SK-N-SH (cell line): ENCODE results near the gene RABGAP1L.

ENCODE experiments used
- EP300 ChIP-seq, 2 experiments: IDR thresholded peaks; 2 replicates each; pipeline versions ENCODE4 v1.4.0 to v1.6.1; 2012; ENCODE audit warnings: borderline replicate concordance in 1 of 2, low read depth in 1 of 2, low read length in 1 of 2
- EZH2phosphoT487 ChIP-seq: fragments of 200-600 bp; sonication (generic); IDR thresholded peaks from 2 replicates; pipeline ENCODE4 v1.6.1; 2017; ENCODE audit warnings: low read depth, mixed run types, mild to moderate bottlenecking, antibody characterized with exemption, moderate library complexity, borderline replicate concordance
- JUND ChIP-seq: IDR thresholded peaks from 2 replicates; pipeline ENCODE4 v1.4.0; 2012
- MXI1 ChIP-seq: IDR thresholded peaks from 2 replicates; pipeline ENCODE4 v1.6.1; 2012; ENCODE audit warnings: mild to moderate bottlenecking, low read depth, low read length, improper control_type of control experiment
- NRF1 ChIP-seq: IDR thresholded peaks from 2 replicates; pipeline ENCODE4 v1.6.1; 2012; ENCODE audit warnings: low read depth, mild to moderate bottlenecking, low read length
- POLR2AphosphoS5 ChIP-seq: IDR thresholded peaks from 2 replicates; pipeline ENCODE4 v1.6.1; 2012; ENCODE audit warnings: low read depth, low read length
- RFX5 ChIP-seq: IDR thresholded peaks from 2 replicates; pipeline ENCODE4 v1.6.1; 2012; ENCODE audit warnings: mild to moderate bottlenecking, improper control_type of control experiment, low read length
- SIN3A ChIP-seq: IDR thresholded peaks from 2 replicates; pipeline ENCODE4 v1.6.1; 2012; ENCODE audit warnings: low read depth, mild to moderate bottlenecking, low read length, moderate library complexity, borderline replicate concordance
- TF ChIP-seq, protein P1 (sequence below): fragments of 200-600 bp; sonication (generic); IDR thresholded peaks from 2 replicates; pipeline ENCODE4 v1.6.1; 2017; ENCODE audit warnings: antibody characterized with exemption, mild to moderate bottlenecking, moderate library complexity
- TF ChIP-seq, protein P2 (sequence below): fragments of 150-350 bp; IDR thresholded peaks from 2 replicates; pipeline ENCODE4 v1.6.1; 2017; ENCODE audit warnings: antibody characterized with exemption, low read length, low read depth, borderline replicate concordance
- TF ChIP-seq, protein P3 (sequence below): IDR thresholded peaks from 2 replicates; pipeline ENCODE4 v1.4.0; 2012; ENCODE audit warnings: low read depth

DNA sequence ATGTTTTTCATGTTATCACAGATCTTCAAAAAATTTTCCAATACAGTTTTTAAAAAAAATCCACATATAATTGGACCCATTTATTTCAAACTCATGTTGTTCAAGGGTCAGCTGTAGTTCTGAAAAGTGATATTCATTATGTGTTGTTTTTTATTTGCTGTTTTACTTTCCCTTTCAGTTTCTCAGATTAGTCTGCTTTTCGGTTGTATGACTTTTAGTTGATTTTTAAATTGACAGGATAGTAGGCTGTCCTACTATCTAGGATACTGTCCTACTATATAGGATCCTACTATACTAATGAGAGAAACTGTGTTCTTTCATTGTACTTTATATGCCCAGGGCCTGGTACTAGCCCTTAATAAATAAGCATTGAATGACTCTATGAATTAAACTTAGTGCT, 254.9 kb downstream of the RABGAP1L start:
- TF ChIP-seq, protein P1, sequence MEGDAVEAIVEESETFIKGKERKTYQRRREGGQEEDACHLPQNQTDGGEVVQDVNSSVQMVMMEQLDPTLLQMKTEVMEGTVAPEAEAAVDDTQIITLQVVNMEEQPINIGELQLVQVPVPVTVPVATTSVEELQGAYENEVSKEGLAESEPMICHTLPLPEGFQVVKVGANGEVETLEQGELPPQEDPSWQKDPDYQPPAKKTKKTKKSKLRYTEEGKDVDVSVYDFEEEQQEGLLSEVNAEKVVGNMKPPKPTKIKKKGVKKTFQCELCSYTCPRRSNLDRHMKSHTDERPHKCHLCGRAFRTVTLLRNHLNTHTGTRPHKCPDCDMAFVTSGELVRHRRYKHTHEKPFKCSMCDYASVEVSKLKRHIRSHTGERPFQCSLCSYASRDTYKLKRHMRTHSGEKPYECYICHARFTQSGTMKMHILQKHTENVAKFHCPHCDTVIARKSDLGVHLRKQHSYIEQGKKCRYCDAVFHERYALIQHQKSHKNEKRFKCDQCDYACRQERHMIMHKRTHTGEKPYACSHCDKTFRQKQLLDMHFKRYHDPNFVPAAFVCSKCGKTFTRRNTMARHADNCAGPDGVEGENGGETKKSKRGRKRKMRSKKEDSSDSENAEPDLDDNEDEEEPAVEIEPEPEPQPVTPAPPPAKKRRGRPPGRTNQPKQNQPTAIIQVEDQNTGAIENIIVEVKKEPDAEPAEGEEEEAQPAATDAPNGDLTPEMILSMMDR: no peak
- no peak for TF ChIP-seq RFX5
- no peak for TF ChIP-seq EP300 (IDR thresholded peaks at IDR 0.05; ENCODE audit: borderline replicate concordance in 1 of 2, low read depth in 1 of 2, low read length in 1 of 2)
- TF ChIP-seq JUND: no peak
- TF ChIP-seq, protein P2, sequence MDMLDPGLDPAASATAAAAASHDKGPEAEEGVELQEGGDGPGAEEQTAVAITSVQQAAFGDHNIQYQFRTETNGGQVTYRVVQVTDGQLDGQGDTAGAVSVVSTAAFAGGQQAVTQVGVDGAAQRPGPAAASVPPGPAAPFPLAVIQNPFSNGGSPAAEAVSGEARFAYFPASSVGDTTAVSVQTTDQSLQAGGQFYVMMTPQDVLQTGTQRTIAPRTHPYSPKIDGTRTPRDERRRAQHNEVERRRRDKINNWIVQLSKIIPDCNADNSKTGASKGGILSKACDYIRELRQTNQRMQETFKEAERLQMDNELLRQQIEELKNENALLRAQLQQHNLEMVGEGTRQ: no peak
- TF ChIP-seq POLR2AphosphoS5: no peak
- TF ChIP-seq, protein P3, sequence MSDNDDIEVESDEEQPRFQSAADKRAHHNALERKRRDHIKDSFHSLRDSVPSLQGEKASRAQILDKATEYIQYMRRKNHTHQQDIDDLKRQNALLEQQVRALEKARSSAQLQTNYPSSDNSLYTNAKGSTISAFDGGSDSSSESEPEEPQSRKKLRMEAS: no peak
- TF ChIP-seq EZH2phosphoT487: no peak
- no peak for TF ChIP-seq NRF1
- TF ChIP-seq SIN3A: no peak
- no peak for TF ChIP-seq MXI1
